Peyer's patch (tissue), 4 donors: ENCODE measurements around the gene PLCD1.

Experiments used
- CTCF ChIP-seq, 6 experiments: fragments of 450-650 bp in 4 of 6; fragments of 200-600 bp in 2 of 6; sonication (generic) in 1 of 6; IDR thresholded peaks; one replicate each; pipeline ENCODE4 v1.5.1; 2017 to 2019; ENCODE audit warnings: antibody characterized with exemption in 6 of 6, mild to moderate bottlenecking in 3 of 6, moderate library complexity in 1 of 6
- POLR2A ChIP-seq, 2 donors: fragments of 450-650 bp; IDR thresholded peaks; one replicate each; pipeline ENCODE4 v1.5.1; 2017; ENCODE audit warnings: antibody characterized with exemption in 2 of 2, mild to moderate bottlenecking in 2 of 2, moderate library complexity in 2 of 2

DNA sequence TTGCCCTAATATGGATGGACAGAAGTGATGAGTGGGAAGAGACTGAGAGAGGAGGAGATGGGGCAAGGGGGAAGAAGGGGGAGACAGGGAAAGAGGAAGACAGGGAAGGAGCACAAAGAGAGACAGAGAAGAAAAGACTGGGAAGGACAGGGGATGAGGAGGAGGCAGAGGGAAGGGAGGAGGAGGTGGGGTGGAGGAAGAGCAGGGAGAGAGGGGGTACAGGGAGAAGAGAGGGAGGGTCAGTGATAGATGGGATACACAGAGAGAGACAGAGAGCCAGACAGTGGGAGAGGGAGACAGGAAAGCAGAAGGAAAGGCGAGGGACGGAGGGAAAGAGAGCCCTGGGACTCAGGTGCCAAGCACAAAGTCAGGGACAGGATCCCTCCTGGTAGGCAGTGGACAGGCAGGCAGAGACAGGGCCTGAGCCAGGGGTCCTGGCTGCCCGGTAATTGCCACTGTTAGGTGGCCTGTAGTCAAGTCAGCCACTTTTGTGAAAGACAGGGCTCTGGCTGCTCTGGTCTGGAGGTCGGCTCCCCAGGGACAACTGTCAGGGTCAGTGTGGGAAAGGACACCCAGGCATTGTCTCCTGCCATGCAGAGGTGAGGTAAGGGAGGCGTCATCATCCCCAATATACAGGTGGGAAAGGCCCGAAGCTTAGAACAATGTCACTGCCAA lies 29.1 kb downstream of the PLCD1 start:
- TF ChIP-seq CTCF (IDR thresholded peaks at IDR 0.05) (no peak), POLR2A (IDR thresholded peaks at IDR 0.05) (no peak)
